ENCODE results near the gene ZNF630. TPM values are rescaled to one million over a fixed set of nuclear protein-coding genes. Genes with fewer than 3 reads are reported as not detected.

Gene ZNF630
- total and polyA plus RNA-seq, 4 donors, result 0.98 to 6.7 (median 2.0) TPM

DNA sequence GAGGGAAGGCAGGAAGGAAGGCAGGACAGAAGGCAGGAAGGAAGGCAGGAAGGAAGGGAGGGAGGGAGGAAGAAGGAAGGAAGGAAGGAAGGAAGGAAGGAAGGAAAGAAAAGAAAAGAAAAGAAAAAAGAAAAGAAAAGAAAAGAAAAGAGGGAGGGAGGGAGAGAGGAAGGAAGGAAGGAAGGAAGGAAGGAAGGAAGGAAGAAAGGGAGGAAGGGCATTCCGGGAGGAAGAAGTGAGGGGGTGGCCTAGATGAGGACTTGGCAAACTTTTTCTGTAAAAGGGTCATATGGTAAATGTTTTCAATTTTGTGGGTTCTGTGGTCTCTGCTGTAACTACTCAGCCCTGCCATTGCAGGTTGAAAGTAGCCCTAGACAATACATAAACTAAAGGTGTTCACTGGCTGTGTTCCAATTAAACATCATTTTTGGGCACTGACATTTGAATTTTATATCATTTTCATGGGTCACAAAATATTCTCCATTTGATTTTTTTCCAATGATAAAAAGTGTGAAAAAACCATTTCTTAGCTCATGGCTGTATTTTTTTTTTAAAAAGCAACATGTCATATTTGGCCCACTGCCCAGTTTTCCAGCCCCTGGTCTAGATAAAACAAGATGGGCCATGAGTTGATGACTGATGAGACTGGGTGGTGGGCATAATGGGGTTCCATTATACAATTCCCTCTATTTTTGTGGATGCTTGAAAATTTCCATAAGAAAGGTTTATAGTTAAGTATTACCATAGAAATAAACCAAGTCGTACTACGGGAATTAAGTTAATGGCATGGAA is 3.1 kb downstream of the ZNF630 start:
- Histone ChIP-seq H3K4me1 (ENCODE audit: control insufficient read depth in 5 of 5, insufficient read depth in 5 of 5, low read length in 5 of 5) (no peaks in the 10 kb centered on the region), H3K4me3 (no peak overlapping the region), H3K27ac (ENCODE audit: low read depth in 1 of 2, low read length in 1 of 2) (no peak overlapping the region), H3K36me3 (ENCODE audit: control insufficient read depth in 4 of 4, insufficient read depth in 4 of 4, low read length in 4 of 4) (no peaks in the 10 kb centered on the region), H3K9ac (ENCODE audit: insufficient read depth in 1 of 2, low read length in 2 of 2) (no peak overlapping the region), H3K9me3 (ENCODE audit: control insufficient read depth in 4 of 4, insufficient read depth in 3 of 4, low read length in 3 of 4) (peaks cover 0 to 3% (median 1%) of the 10 kb centered on the region in 4 donors), H3K27me3 (ENCODE audit: control insufficient read depth in 3 of 3, insufficient read depth in 3 of 3, low read length in 2 of 3) (peaks cover 0 to 3% (median 0%) of the 10 kb centered on the region in 3 donors)
- DNase-seq (peak in 2 of 3 donors; percentile 10 to 19), ATAC-seq (ENCODE audit: insufficient read depth, low FRiP score) (no peak)
- WGBS, 2 donors, result 67 to 81% methylated on average over 3 of the region's 3 CpGs
- no peak for TF ChIP-seq CTCF (IDR thresholded peaks at IDR 0.05; ENCODE audit: control extremely low read depth, extremely low read depth)

- DNase-seq (no peak), ATAC-seq (ENCODE audit: insufficient read depth, low FRiP score) (no peak)
- H3K4me3 ChIP-seq, result no peak overlapping the region
- no peak for TF ChIP-seq CTCF (IDR thresholded peaks at IDR 0.05; ENCODE audit: control extremely low read depth, extremely low read depth)
- H3K4me1 ChIP-seq (ENCODE audit: control insufficient read depth in 5 of 5, insufficient read depth in 5 of 5, low read length in 5 of 5), result no peaks in the 10 kb centered on the region
- peaks cover 0 to 3% (median 0%) of the 10 kb centered on the region in 3 donors for H3K27me3 ChIP-seq (ENCODE audit: control insufficient read depth in 3 of 3, insufficient read depth in 3 of 3, low read length in 2 of 3)
- H3K36me3 ChIP-seq (ENCODE audit: control insufficient read depth in 4 of 4, insufficient read depth in 4 of 4, low read length in 4 of 4), result peaks cover 2 to 15% (median 9%) of the 10 kb centered on the region in 4 donors
- no peak overlapping the region for H3K27ac ChIP-seq (ENCODE audit: low read depth in 1 of 2, low read length in 1 of 2)
- H3K9ac ChIP-seq (ENCODE audit: insufficient read depth in 1 of 2, low read length in 2 of 2), result no peak overlapping the region
- peaks cover 0 to 6% (median 3%) of the 10 kb centered on the region in 4 donors for H3K9me3 ChIP-seq (ENCODE audit: control insufficient read depth in 4 of 4, insufficient read depth in 3 of 4, low read length in 3 of 4)
- WGBS, 2 donors, result 79 to 94% methylated on average over 4 of the region's 4 CpGs
Observed at GRCh38 chrX:48064261-48064660, 7.2 kb downstream of the ZNF630 start.

- H3K27ac ChIP-seq (ENCODE audit: low read depth in 1 of 2, low read length in 1 of 2), result no peak overlapping the region
- H3K27me3 ChIP-seq (ENCODE audit: control insufficient read depth in 3 of 3, insufficient read depth in 3 of 3, low read length in 2 of 3), result no peaks in the 10 kb centered on the region
- peaks cover 2 to 17% (median 13%) of the 10 kb centered on the region in 4 donors for H3K36me3 ChIP-seq (ENCODE audit: control insufficient read depth in 4 of 4, insufficient read depth in 4 of 4, low read length in 4 of 4)
- no peak overlapping the region for H3K4me3 ChIP-seq
- no peak for TF ChIP-seq CTCF (IDR thresholded peaks at IDR 0.05; ENCODE audit: control extremely low read depth, extremely low read depth)
- H3K9ac ChIP-seq (ENCODE audit: insufficient read depth in 1 of 2, low read length in 2 of 2), result no peak overlapping the region
- no peak for DNase-seq
- no peak for ATAC-seq (ENCODE audit: insufficient read depth, low FRiP score)
- peaks cover 0 to 10% (median 4%) of the 10 kb centered on the region in 4 donors for H3K9me3 ChIP-seq (ENCODE audit: control insufficient read depth in 4 of 4, insufficient read depth in 3 of 4, low read length in 3 of 4)
- WGBS, 2 donors, result 91 to 100% methylated on average over 1 of the region's 1 CpG
- no peaks in the 10 kb centered on the region for H3K4me1 ChIP-seq (ENCODE audit: control insufficient read depth in 5 of 5, insufficient read depth in 5 of 5, low read length in 5 of 5)
Observed at GRCh38 chrX:48059296-48059639, 12.2 kb downstream of the ZNF630 start.
